Stimulated activated CD8-positive, alpha-beta memory T cell treated with anti-CD3 and anti-CD28 coated beads, Interleukin-7, amount 100 ng/mL, for 48 hours (primary cell): ENCODE results near the gene ADCY9.
"Not testable (repeated sequence)": the region's sequence is repeated elsewhere in the genome, so short reads cannot be mapped to it uniquely, and the experiment has no call there.

Experiments used
- DNase-seq, 2 donors: peaks; one replicate each; pipeline ENCODE4 v3.0.0-alpha.2; 2020; ENCODE audit warnings: low read depth in 1 of 2; ENCODE audit errors: extremely low read depth in 1 of 2

Gene ADCY9

GRCh38 chr16:4116325-4117249 lies at the start of gene ADCY9:
ADCY9 (minus strand) TSS chr16:4116442; CDS start chr16:4115442, 1,000 bp downstream.
- peak; percentile 43 to 47 for DNase-seq

- DNase-seq, result no peak
These were observed 44.6 kb upstream of the ADCY9 start for GRCh38 chr16:4160658-4161430.

GRCh38 chr16:4159726-4160125 lies 43.5 kb upstream of the ADCY9 start:
- no peak for DNase-seq

- no peak for DNase-seq
These were observed 42.2 kb upstream of the ADCY9 start for GRCh38 chr16:4158143-4159093.

GRCh38 chr16:4157376-4157825 lies 41.2 kb upstream of the ADCY9 start:
- no peak for DNase-seq

GRCh38 chr16:4156503-4156902 lies 40.3 kb upstream of the ADCY9 start:
- DNase-seq, result not testable (repeated sequence)

GRCh38 chr16:4153364-4153763 lies 37.1 kb upstream of the ADCY9 start:
- DNase-seq, result not testable (repeated sequence)

- no peak for DNase-seq
These were observed 36.0 kb upstream of the ADCY9 start for GRCh38 chr16:4152267-4152666.

- DNase-seq, result no peak
These were observed 31.0 kb upstream of the ADCY9 start for GRCh38 chr16:4147236-4147635.

- no peak for DNase-seq
These were observed 26.0 kb upstream of the ADCY9 start for GRCh38 chr16:4142268-4142667.

GRCh38 chr16:4141604-4142003 lies 25.4 kb upstream of the ADCY9 start:
- no peak for DNase-seq

- no peak for DNase-seq
These were observed 24.4 kb upstream of the ADCY9 start for GRCh38 chr16:4140652-4141051.

GRCh38 chr16:4139968-4140367 lies 23.7 kb upstream of the ADCY9 start:
- DNase-seq, result no peak

- DNase-seq, result no peak
These were observed 22.5 kb upstream of the ADCY9 start for GRCh38 chr16:4138713-4139112.

GRCh38 chr16:4137438-4137837 lies 21.2 kb upstream of the ADCY9 start:
- no peak for DNase-seq

- DNase-seq, result no peak
These were observed 20.1 kb upstream of the ADCY9 start for GRCh38 chr16:4136229-4136813.

GRCh38 chr16:4135537-4135936 lies 19.3 kb upstream of the ADCY9 start:
- no peak for DNase-seq

GRCh38 chr16:4133897-4134372 lies 17.7 kb upstream of the ADCY9 start:
- no peak for DNase-seq

GRCh38 chr16:4131621-4132020 lies 15.4 kb upstream of the ADCY9 start:
- DNase-seq, result no peak
